ENCODE measurements around the gene LBH. TPM values are rescaled to one million over a fixed set of nuclear protein-coding genes. Genes with fewer than 3 reads are reported as not detected.
"Not testable (repeated sequence)": the region's sequence is repeated elsewhere in the genome, so short reads cannot be mapped to it uniquely, and the experiment has no call there.

The LBH gene
- total and polyA plus RNA-seq, 4 experiments from 2014 or later = 119 to 364 (median 236) TPM

DNA sequence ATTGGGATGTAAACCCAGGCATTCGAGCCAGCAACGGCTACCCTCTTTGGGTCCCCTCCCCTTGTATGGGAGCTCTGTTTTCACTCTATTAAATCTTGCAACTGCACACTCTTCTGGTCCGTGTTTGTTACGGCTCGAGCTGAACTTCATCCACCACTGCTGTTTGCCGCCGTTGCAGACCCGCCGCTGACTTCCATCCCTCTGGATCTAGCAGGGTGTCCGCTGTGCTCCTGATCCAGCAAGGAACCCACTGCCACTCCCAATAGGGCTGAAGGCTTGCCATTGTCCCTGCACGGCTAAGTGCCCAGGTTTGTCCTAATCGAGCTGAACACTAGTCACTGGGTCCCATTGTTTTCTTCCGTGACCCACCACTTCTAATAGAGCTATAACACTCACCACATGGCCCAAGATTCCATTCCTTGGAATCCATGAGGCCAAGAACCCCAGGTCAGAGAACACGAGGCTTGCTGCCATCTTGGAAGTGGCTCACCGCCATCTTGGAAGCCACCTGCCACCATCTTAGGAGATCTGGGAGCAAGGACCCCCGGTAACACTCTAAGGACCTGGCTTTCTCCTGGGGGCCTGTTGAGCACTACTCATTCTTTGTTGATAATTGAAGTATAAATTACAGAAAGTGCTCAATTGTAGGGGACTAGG is 37.9 kb downstream of the LBH start:
- not testable (repeated sequence) for H3K4me3 ChIP-seq (ENCODE audit: low read length in 2 of 2); H3K27me3 ChIP-seq (ENCODE audit: insufficient read depth, low read length); H3K27ac ChIP-seq (ENCODE audit: low read depth, low read length); DNase-seq; H3K36me3 Mint-ChIP-seq; H3K9me3 Mint-ChIP-seq; H3K27me3 Mint-ChIP-seq; H3K36me3 ChIP-seq (ENCODE audit: insufficient read depth, low read length); H3K9me3 ChIP-seq (ENCODE audit: control insufficient read depth in 1 of 2, low read length in 2 of 2)
- intact Hi-C loops (cut with micrococcal nuclease) = loop anchor here (5.0 kb wide), 1 partner anchor 153 kb away; no protein-coding TSS in a partner anchor
- peaks cover 45 to 67% (median 56%) of the 10 kb centered on the region in 4 donors for H3K4me1 Mint-ChIP-seq
- ChIA-PET POLR2A (ENCODE audit: partially characterized antibody) (interaction anchor here (1.1 to 21.5 kb wide), 3 partner anchors 13 to 60 kb away, joined by 3 to 435 read pairs (median 65); partner anchors contain the start of gene LBH), CTCF (ENCODE audit: partially characterized antibody) (interaction anchor here (1.0 to 6.5 kb wide), 7 partner anchors 12 to 437 kb away, joined by 3 to 81 read pairs (median 6); no protein-coding TSS in a partner anchor)
- peaks cover 49% of the 10 kb centered on the region for H3K4me1 ChIP-seq (ENCODE audit: insufficient read depth, low read length)
- H3K4me3 Mint-ChIP-seq = peak overlapping the region in 4 of 8 donors; percentile 1 to 63 (median 42)
- peak overlapping the region in 5 of 7 donors; percentile 11 to 83 (median 76) for H3K27ac Mint-ChIP-seq

DNA sequence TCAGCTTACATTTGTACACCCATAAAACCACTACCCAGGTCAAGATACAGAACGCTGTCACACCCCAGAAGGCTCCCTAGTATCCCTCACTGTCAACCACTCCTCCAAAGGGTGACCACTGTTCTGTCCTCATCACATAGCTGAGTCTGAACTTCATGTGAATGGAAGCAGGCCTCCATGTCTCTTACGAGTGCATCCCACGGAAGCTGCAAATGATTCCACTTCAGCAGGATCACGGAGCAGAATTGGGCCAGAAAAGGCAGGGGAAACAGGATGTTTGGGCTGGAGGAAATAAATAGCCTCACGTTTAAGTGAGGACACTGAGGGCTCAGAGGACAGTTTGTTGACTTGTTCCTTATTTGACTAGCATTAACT is 38.4 kb downstream of the LBH start:
- Mint-ChIP-seq H3K27ac (peak overlapping the region in 3 of 7 donors; percentile 76 to 83 (median 77)), H3K9me3 (no peaks in the 10 kb centered on the region), H3K27me3 (no peaks in the 10 kb centered on the region), H3K4me3 (no peak overlapping the region), H3K36me3 (peaks cover 0 to 2% of the 10 kb centered on the region in 2 donors), H3K4me1 (peaks cover 40 to 62% (median 51%) of the 10 kb centered on the region in 4 donors)
- intact Hi-C loops (cut with micrococcal nuclease) = loop anchor here (5.0 kb wide), 1 partner anchor 153 kb away; no protein-coding TSS in a partner anchor
- Histone ChIP-seq H3K9me3 (ENCODE audit: control insufficient read depth in 1 of 2, low read length in 2 of 2) (no peaks in the 10 kb centered on the region), H3K27ac (ENCODE audit: low read depth, low read length) (no peak overlapping the region), H3K36me3 (ENCODE audit: insufficient read depth, low read length) (no peaks in the 10 kb centered on the region), H3K4me1 (ENCODE audit: insufficient read depth, low read length) (peaks cover 44% of the 10 kb centered on the region), H3K4me3 (ENCODE audit: low read length in 2 of 2) (no peak overlapping the region), H3K27me3 (ENCODE audit: insufficient read depth, low read length) (no peaks in the 10 kb centered on the region)
- POLR2A ChIA-PET (ENCODE audit: partially characterized antibody) = interaction anchor here (1.1 to 21.5 kb wide), 3 partner anchors 14 to 61 kb away, joined by 3 to 435 read pairs (median 65); partner anchors contain the start of gene LBH
- CTCF ChIA-PET (ENCODE audit: partially characterized antibody) = interaction anchor here (1.0 to 6.5 kb wide), 5 partner anchors 11 to 437 kb away, joined by 3 to 81 read pairs (median 5); no protein-coding TSS in a partner anchor
- no peak for DNase-seq

DNA sequence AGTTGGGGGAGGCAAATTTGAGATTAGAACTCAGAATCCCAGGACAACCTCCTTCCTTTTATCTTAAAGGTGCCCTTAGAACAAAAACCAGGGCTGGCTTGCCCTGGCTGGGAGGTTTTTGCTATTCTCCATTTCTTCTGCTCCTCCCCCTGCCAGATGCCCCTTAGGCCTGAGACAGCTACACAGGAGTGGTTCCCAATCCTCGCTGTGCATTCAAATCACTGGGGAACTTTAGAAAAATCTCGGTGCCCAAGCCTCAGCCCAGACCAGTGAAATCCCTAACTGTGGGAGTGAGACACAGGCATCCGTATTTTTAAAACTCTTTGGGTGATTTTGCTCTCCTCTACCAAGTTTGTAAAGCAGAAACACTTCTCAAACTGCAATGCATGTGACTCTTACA is 38.8 kb downstream of the LBH start:
- Histone ChIP-seq H3K27ac (ENCODE audit: low read depth, low read length) (no peak overlapping the region), H3K4me1 (ENCODE audit: insufficient read depth, low read length) (peaks cover 40% of the 10 kb centered on the region)

GRCh38 chr2:30271301-30271700 is 40.0 kb downstream of the LBH start:
- Mint-ChIP-seq H3K27me3 (no peaks in the 10 kb centered on the region), H3K4me3 (no peak overlapping the region), H3K4me1 (peaks cover 30 to 46% (median 39%) of the 10 kb centered on the region in 4 donors), H3K9me3 (no peaks in the 10 kb centered on the region), H3K27ac (peak overlapping the region in 3 of 7 donors; percentile 45 to 77 (median 66)), H3K36me3 (no peaks in the 10 kb centered on the region)
- Histone ChIP-seq H3K36me3 (ENCODE audit: insufficient read depth, low read length) (no peaks in the 10 kb centered on the region), H3K4me1 (ENCODE audit: insufficient read depth, low read length) (peaks cover 28% of the 10 kb centered on the region), H3K9me3 (ENCODE audit: control insufficient read depth in 1 of 2, low read length in 2 of 2) (no peaks in the 10 kb centered on the region), H3K27ac (ENCODE audit: low read depth, low read length) (no peak overlapping the region), H3K27me3 (ENCODE audit: insufficient read depth, low read length) (no peaks in the 10 kb centered on the region), H3K4me3 (ENCODE audit: low read length in 2 of 2) (no peak overlapping the region)
- intact Hi-C loops (cut with micrococcal nuclease) = no loop called here
- ChIA-PET POLR2A (ENCODE audit: partially characterized antibody) (interaction anchor here (0.7 to 1.2 kb wide), 3 partner anchors 36 to 64 kb away, joined by 3 to 5 read pairs (median 3); no protein-coding TSS in a partner anchor), CTCF (ENCODE audit: partially characterized antibody) (interaction anchor here (6.5 kb wide), 1 partner anchor 64 kb away, joined by 52 read pairs; no protein-coding TSS in a partner anchor)
- DNase-seq = no peak

More for the DNA sequence above, 38.8 kb downstream of the LBH start:
- intact Hi-C loops (cut with micrococcal nuclease) = no loop called here
- ChIA-PET POLR2A (ENCODE audit: partially characterized antibody) (interaction anchor here (21.5 kb wide), 1 partner anchor 35 kb away, joined by 435 read pairs; the partner anchor contains the start of gene LBH), CTCF (ENCODE audit: partially characterized antibody) (interaction anchor here (1.1 to 6.5 kb wide), 4 partner anchors 11 to 436 kb away, joined by 4 to 81 read pairs (median 28); no protein-coding TSS in a partner anchor)
- no peaks in the 10 kb centered on the region for H3K27me3 ChIP-seq (ENCODE audit: insufficient read depth, low read length)
- peaks cover 0 to 2% of the 10 kb centered on the region in 2 donors for H3K36me3 Mint-ChIP-seq
- no peaks in the 10 kb centered on the region for H3K9me3 Mint-ChIP-seq
- H3K36me3 ChIP-seq (ENCODE audit: insufficient read depth, low read length) = no peaks in the 10 kb centered on the region
- DNase-seq = no peak
- peaks cover 38 to 58% (median 49%) of the 10 kb centered on the region in 4 donors for H3K4me1 Mint-ChIP-seq
- no peaks in the 10 kb centered on the region for H3K9me3 ChIP-seq (ENCODE audit: control insufficient read depth in 1 of 2, low read length in 2 of 2)
- no peak overlapping the region for H3K27ac Mint-ChIP-seq
- no peak overlapping the region for H3K4me3 Mint-ChIP-seq
- H3K27me3 Mint-ChIP-seq = no peaks in the 10 kb centered on the region
- H3K4me3 ChIP-seq (ENCODE audit: low read length in 2 of 2) = no peak overlapping the region

DNA sequence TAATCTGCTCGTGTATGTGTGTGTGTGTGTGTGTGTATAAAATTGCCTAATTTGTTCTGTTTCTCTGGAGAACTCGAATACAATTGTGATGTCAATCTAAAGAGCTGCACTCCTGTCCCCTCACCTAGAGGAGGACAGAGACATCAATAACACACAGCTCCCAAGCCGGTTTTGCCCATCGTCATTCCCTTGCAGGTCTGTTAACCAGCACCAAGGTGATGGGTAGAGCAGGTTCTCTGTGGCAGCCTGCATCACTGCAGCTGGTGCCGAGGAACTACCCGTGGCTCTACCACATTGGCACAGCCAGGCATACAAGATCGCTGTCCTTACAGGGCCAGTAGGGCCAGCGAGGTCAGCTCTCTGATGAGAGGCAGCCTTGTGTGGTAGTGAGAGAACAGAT is 41.0 kb downstream of the LBH start:
- Histone ChIP-seq H3K27me3 (ENCODE audit: insufficient read depth, low read length) (no peaks in the 10 kb centered on the region), H3K4me1 (ENCODE audit: insufficient read depth, low read length) (peaks cover 19% of the 10 kb centered on the region), H3K9me3 (ENCODE audit: control insufficient read depth in 1 of 2, low read length in 2 of 2) (no peaks in the 10 kb centered on the region), H3K4me3 (ENCODE audit: low read length in 2 of 2) (no peak overlapping the region), H3K27ac (ENCODE audit: low read depth, low read length) (no peak overlapping the region), H3K36me3 (ENCODE audit: insufficient read depth, low read length) (no peaks in the 10 kb centered on the region)
- Mint-ChIP-seq H3K4me3 (no peak overlapping the region), H3K9me3 (no peaks in the 10 kb centered on the region), H3K27ac (no peak overlapping the region), H3K4me1 (peaks cover 22 to 42% (median 31%) of the 10 kb centered on the region in 4 donors), H3K27me3 (no peaks in the 10 kb centered on the region), H3K36me3 (no peaks in the 10 kb centered on the region)
- ChIA-PET CTCF (ENCODE audit: partially characterized antibody) (interaction anchor here (0.9 kb wide), 2 partner anchors 21 to 63 kb away, joined by 3 to 4 read pairs; no protein-coding TSS in a partner anchor), POLR2A (ENCODE audit: partially characterized antibody) (interaction anchor here (1.7 kb wide), 1 partner anchor 11 kb away, joined by 5 read pairs; no protein-coding TSS in a partner anchor)
- DNase-seq = no peak
- intact Hi-C loops (cut with micrococcal nuclease) = no loop called here

GRCh38 chr2:30272761-30273573 is 41.6 kb downstream of the LBH start:
- Mint-ChIP-seq H3K9me3 (no peaks in the 10 kb centered on the region), H3K27me3 (no peaks in the 10 kb centered on the region), H3K4me1 (peaks cover 18 to 35% (median 26%) of the 10 kb centered on the region in 4 donors), H3K27ac (peak overlapping the region in 1 of 7 donors; percentile 6), H3K4me3 (no peak overlapping the region), H3K36me3 (no peaks in the 10 kb centered on the region)
- no peaks in the 10 kb centered on the region for H3K36me3 ChIP-seq (ENCODE audit: insufficient read depth, low read length)
- H3K27me3 ChIP-seq (ENCODE audit: insufficient read depth, low read length) = no peaks in the 10 kb centered on the region
- peaks cover 12% of the 10 kb centered on the region for H3K4me1 ChIP-seq (ENCODE audit: insufficient read depth, low read length)
- POLR2A ChIA-PET (ENCODE audit: partially characterized antibody) = interaction anchor here (0.5 to 1.7 kb wide), 3 partner anchors 11 to 128 kb away, joined by 3 to 5 read pairs (median 4); no protein-coding TSS in a partner anchor
- DNase-seq = no peak
- CTCF ChIA-PET (ENCODE audit: partially characterized antibody) = interaction anchor here (0.9 kb wide), 2 partner anchors 21 to 62 kb away, joined by 3 to 4 read pairs; no protein-coding TSS in a partner anchor
- intact Hi-C loops (cut with micrococcal nuclease) = no loop called here
- H3K4me3 ChIP-seq (ENCODE audit: low read length in 2 of 2) = no peak overlapping the region
- no peak overlapping the region for H3K27ac ChIP-seq (ENCODE audit: low read depth, low read length)
- H3K9me3 ChIP-seq (ENCODE audit: control insufficient read depth in 1 of 2, low read length in 2 of 2) = no peaks in the 10 kb centered on the region
